Fibroblast of pulmonary artery (primary cell): ENCODE results near the gene SPINK5.

Source experiments
- DNase-seq: peaks from one replicate; pipeline ENCODE4 v3.0.0-alpha.2; 2010; ENCODE audit warnings: low read depth
- H3K4me3 ChIP-seq: replicated peaks from 2 replicates; pipeline ENCODE4 v1.5.1; 2011; ENCODE audit warnings: low read depth, mild to moderate bottlenecking, control low read depth, low read length, moderate library complexity
- TF ChIP-seq, protein P1 (sequence below): IDR thresholded peaks from 2 replicates; pipeline ENCODE4 v1.5.1; 2011; ENCODE audit warnings: mild to moderate bottlenecking, control low read depth, low read length, inconsistent platforms; ENCODE audit errors: missing control alignments

Gene SPINK5

DNA sequence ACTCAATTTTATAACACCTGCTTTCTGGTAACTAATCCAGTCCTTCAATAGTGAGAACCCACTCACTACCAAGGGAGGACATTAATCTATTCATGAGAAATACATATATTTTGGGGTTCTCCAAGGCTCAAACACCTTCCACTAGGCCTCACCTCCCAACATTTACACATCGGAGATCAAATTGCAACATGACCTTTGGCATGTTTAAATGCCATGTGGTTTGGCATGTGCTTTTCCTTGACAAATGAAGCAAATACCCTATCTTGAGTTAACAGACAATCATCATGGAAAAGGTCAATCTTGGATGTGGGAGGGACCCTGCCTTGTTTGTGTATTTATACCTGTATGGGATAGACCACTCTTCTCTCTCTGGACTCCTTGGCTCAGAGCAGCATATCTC is 82.7 kb downstream of the SPINK5 start:
- no peak overlapping the region for H3K4me3 ChIP-seq
- no peak for DNase-seq

DNA sequence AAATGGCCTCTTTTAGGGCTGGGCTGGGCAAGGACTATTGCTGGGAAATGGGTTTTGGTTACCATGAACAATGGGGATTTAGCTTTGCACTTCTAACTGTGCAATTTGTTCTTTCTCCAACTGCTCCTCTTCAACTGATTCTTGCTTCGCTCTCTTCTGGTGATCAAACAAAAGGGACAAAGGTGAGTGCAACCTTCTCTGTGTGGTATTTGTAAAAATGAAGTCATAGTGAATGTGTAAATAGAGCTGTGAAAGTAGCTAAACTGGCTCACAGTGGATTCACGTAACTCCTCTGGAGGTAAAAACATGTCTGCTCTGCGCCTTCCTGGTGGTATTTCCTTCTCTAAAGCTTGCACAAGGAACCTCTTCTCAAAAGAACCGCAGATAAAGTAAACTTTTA is 83.6 kb downstream of the SPINK5 start:
- no peak overlapping the region for H3K4me3 ChIP-seq
- TF ChIP-seq, protein P1, sequence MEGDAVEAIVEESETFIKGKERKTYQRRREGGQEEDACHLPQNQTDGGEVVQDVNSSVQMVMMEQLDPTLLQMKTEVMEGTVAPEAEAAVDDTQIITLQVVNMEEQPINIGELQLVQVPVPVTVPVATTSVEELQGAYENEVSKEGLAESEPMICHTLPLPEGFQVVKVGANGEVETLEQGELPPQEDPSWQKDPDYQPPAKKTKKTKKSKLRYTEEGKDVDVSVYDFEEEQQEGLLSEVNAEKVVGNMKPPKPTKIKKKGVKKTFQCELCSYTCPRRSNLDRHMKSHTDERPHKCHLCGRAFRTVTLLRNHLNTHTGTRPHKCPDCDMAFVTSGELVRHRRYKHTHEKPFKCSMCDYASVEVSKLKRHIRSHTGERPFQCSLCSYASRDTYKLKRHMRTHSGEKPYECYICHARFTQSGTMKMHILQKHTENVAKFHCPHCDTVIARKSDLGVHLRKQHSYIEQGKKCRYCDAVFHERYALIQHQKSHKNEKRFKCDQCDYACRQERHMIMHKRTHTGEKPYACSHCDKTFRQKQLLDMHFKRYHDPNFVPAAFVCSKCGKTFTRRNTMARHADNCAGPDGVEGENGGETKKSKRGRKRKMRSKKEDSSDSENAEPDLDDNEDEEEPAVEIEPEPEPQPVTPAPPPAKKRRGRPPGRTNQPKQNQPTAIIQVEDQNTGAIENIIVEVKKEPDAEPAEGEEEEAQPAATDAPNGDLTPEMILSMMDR, result no peak
- no peak for DNase-seq

More for the DNA sequence above, 82.7 kb downstream of the SPINK5 start:
- TF ChIP-seq, protein P1, result no peak

DNA sequence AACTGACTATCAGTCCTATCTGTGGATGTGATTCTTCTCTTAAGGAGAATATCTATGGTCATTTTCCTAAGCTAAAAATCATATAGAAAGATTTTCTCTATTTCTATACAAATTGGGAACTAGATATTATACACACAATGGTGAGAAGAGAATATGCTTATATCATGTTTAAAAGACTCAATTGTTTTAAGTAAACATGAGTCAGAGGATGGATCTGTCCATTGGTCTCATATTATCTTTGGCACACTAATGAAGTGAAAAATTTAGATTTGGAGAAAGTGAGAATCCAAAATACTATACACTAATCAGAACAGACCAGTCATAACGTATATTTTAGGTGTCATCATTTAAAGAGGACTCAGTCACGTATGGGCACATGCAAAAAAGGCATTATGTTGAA is 88.1 kb downstream of the SPINK5 start:
- DNase-seq, result no peak
- TF ChIP-seq, protein P1, result no peak
- no peak overlapping the region for H3K4me3 ChIP-seq

DNA sequence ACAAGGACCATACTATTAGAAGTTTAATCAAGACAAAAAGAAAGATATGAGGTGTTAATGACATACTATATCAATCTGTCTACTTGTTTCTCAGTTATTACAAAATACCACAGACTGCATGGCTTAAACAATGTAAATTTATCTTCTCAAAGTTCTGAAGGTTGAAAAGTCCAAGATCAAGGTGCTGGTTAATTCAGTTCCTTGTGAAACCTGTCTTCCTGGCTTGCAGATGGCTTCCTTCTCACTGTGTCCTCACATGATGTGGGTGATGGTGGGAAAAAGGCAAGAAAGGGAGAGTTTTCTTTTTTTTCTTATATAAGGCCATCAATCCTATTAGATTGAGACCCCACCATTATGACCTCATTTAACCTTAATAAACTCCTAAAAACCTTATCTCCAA is 89.0 kb downstream of the SPINK5 start:
- DNase-seq, result no peak
- H3K4me3 ChIP-seq, result no peak overlapping the region
- TF ChIP-seq, protein P1, result no peak

DNA sequence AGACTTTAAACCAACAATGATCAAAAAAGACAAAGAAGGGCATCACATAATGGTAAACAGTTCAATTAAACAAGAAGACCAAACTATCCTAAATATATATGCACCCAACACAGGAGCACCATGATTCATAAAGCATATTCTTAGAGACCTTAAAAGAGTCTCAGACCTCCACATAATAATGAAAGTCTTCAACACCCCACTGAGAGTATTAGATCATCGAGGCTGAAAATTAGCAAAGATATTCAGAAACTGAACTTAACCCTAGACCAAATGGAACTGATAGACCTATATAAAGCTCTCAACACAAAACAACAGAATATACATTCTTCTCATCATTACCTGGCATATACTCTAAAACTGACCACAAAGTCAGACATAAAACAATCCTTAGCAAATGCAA is 92.8 kb downstream of the SPINK5 start:
- DNase-seq, result no peak
- TF ChIP-seq, protein P1, result no peak
- H3K4me3 ChIP-seq, result no peak overlapping the region

DNA sequence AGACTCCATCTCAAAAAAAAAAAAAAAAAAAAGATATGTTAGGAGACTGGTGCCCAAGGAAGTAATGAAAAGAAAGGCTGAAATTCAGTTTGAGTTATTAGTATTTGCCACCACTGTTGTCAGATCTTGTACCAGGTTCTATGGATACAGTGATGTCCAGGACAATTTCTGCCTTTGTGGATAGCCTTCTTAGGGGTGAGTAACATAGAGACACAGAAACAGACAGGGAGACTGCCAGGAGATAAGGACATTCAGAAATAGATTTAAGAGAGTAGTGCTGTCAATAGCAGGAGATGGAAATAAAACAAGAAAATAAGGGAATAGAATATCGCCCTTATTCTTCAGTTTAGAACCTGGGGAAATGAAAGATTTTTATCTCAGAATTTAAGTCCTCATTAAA is 98.3 kb downstream of the SPINK5 start:
- DNase-seq, result no peak
- no peak overlapping the region for H3K4me3 ChIP-seq
- TF ChIP-seq, protein P1, result no peak

DNA sequence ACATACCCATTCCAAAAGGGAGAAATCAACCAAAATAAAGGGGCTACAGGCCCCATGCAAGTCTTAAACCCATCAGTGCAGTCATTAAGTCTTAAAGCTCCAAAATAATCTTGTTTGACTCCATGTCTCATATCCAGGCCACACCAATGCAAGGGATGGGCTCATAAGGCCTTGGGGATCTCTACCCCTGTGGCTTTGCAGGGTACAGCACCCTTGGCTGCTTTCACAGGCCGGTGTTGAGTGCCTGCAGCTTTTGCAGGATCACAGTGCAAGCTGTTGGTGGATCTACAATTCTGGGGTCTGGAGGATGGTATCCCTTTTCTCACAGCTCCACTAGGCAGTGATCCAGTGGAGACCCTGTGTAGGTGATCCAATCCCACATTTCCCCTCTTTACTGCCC is 99.6 kb downstream of the SPINK5 start:
- TF ChIP-seq, protein P1, result no peak
- H3K4me3 ChIP-seq, result no peak overlapping the region
- no peak for DNase-seq
